HG02981 (cell line): ENCODE measurements around the gene RFX7.

ENCODE experiments used
- ATAC-seq: cut with Tn5 transposase; IDR thresholded peaks from one replicate; pipeline ENCODE4 v1.9.1; 2021; ENCODE audit warnings: mild to moderate bottlenecking, moderate library complexity; ENCODE audit not compliant: unreplicated experiment

Gene RFX7

DNA sequence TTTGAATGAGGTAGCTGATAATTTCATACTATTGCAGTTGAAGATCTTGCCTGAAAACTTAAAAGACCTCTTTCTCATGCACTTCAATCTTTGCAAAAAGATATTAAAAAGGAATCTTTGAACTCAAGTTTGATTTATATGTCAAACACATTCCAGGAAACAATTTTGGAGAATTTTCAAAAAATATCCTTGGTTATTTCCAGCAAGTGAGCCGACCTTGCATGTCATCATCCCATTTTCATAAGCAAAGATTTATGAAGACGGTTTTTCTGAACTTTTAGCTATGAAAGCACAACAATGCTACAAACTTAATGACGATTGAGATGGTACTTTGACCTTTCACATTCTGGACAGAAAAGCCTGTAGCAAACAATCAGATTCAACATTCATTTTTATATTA lies 95.6 kb downstream of the RFX7 start:
- ATAC-seq: no peak

DNA sequence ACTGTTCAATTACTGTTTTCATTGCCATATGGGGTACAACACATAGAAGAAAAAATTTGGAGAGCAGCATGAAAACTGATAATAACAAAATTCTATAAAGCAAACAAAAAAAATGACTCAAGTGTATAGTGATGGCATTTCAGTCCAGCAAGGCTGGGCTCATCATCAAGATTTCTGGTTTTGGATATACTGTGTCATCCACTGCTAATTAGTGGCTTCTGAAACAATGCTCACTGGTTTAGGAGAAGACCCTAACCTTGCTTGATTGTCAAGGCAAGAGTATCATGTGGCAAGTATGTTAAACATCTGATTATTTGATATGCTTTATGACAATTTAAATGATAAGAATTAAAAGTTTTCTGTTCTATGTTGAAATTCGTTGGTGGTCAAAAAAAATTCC lies 96.9 kb downstream of the RFX7 start:
- ATAC-seq: no peak

DNA sequence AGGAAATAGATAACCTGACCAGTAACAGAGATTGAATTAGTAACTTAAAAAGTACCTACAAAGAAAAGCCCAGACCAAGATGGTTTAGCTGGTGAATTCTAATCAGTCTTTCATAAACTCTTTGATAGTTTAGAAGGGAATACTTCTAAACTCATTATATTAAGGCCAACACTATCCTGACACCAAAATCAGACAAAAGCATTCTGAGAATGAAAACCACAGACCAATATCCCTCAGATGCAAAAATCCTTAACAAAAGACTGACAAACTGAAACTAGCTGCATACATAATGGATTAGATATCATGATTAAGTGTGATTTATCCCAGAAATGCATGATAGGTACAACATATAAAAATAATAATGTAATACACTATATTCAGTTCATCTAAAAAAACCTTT lies 115.6 kb downstream of the RFX7 start:
- no peak for ATAC-seq

DNA sequence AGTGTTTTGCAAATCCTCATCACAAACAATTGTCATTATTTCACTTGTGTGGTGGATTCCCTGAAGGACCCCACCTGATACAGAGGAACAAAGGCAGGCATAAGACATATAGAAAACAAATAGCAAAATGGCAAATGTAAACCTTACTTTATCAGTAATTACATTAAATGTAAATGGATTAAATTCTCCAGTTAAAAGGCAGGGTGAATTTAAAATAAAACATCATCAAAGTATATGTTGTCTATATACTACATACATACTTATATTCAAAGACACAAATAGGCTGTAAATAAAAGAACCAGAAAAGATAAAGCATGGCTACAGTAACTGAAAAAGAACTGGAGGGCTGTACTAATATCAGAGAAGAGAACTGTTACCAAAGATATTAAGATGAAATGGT lies 117.3 kb downstream of the RFX7 start:
- ATAC-seq: no peak

DNA sequence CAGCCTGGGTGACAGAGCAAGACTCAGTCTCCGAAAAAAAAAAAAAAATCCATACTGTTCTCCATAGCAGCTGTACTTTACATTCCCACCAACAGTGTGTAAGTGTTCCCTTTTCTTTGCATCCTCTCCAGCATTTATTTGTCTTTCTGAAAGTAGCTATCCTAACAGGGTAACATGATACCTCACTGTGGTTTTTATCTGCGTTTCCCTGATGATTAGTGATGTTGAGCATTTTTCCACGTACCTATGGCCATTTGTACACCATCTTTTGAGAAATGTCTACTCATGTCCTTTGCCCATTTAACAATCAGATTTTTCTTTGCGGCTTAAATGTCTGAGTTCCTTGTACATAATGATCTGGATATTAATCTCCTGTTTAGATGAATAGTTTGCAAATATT lies 119.3 kb downstream of the RFX7 start:
- no peak for ATAC-seq

DNA sequence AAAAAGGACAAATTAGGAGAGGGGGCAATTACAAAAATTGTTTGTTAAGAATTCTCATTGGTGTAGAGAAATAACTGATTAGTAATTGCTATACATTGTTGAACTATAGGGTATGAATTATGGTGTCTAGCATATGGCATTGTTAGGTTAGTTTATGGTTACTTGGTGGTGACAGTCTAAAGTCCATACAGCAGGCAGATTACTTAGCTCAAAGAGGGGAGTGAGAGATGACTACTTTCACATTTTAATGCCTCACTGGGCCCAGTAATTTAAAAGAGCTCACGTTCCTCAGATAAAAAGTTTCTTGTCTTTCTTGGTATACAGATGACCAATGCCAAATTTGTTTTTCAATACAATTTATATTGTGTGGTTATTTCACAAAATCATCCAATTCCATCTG lies 137.8 kb downstream of the RFX7 start:
- no peak for ATAC-seq

DNA sequence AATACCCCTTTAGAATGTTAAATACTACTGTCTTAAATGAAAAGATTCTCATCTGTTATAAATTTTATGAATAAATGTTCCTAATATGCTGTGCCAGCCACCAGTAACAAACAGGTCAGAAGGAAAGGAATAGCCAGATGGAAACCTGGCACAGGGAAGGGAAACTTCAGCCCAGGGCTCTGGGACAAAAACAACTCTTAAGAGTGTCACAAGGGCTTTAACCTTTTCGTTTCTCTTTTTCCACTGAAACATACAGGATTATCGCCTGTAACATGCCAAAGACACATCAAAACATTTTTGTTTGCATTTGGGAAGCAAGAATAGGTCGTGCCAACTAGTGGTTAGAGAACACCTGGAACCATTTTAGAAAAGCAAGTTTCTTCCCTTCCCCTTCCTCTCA lies 141.2 kb downstream of the RFX7 start:
- ATAC-seq: no peak

DNA sequence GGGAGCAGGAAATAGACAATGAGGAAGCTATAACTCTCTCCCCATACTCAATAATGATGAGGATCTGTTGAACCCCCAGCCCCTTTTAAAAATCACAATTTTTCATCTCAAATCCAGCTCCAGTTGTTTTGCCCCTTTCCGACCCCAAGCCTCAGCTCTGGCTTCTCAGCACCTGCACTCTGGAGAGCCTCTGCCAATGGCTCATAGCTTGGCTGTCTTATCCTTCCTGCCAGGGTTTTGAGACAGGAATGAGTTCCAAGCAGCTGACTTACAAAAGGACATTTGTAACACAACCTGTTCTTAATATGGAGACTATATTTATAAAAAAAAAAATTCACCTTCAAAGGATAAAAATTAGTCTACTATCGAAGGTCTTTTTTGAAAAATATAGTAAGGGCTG lies 144.4 kb downstream of the RFX7 start:
- no peak for ATAC-seq

DNA sequence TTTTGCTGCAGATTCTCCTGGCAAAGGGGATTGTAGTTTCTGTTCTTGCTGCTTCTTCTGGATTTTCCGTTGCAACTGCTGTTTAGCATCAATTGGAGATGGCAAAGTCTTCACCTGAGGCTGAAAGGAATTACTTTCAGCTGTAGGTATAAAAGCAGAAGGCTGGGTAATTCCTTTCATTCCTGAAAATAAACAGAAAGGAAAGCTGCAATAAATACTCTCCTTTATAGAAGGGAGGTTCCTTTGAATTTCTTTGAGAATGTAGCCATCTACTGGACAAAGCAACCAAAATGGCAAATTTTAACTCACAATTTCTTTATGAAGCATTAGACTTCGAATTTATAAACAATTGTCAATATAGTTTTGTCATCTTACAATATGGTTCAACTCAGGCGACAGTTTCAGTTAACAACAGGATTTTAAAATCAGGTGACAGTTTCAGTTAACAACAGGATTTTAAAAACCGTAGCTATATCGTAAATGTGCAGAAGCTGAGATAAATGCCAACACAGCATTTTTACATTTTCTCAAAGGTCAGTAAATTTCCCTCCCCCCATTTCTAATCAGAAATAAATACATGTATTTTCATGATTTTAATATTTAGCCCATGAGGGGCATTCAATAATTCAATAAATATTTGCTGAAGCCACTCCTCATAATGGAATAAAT lies 145.3 kb downstream of the RFX7 start:
- ATAC-seq: no peak

DNA sequence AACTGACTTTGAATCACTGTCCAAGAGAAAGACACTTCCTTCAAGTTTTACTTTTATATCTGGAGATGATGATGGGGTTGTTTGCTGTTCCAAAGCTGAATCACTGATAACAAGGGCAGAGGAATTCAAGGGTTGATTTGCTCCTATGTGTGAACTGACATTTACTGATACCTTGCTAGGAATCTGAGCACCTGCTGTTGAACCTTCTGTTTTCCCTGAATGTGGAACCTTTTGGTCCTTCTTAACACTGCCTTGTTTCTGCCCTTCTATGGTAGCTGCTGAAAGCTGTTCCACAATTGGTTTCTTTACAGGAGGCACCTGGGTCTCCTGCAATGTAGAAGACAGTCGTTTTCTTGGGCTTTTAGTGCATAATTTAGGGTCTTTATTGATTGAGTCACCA lies 148.3 kb downstream of the RFX7 start:
- ATAC-seq: no peak

DNA sequence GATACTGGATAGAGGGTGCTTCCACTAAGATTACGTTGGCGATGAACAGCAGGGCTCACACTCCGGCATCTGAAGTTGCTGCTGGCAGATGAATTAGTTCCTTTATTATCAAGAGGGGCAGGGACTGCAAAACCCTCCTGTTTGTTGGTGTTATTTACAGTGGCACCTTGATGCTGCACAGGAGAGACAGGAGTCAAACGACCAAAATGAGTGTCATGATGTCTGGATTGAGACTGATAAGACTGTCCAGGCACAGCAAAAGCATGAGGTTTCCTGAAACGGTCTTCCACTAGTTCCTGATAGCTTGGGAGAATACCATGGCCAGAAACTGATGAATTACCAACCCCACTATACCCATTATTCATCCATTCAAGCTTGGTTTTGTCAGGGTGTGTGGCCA lies 149.5 kb downstream of the RFX7 start:
- ATAC-seq: no peak

DNA sequence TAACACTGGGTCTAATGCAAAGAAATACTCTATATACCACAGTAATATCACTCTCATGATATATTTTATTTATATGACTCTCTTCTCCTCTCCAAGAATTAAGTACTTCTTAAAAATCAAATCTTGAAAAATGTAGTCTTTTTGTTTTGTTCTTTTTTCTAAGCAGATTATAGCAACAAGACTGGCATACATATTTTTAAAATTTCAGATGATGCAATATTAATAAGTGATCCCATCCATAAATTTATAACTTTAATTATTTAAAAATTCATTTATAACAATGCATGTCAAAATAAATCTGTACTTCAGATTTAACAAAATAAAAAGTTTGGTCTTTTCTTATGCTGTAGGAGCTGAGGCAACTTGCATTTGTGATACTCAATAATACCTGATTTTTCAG lies 155.3 kb downstream of the RFX7 start:
- no peak for ATAC-seq

DNA sequence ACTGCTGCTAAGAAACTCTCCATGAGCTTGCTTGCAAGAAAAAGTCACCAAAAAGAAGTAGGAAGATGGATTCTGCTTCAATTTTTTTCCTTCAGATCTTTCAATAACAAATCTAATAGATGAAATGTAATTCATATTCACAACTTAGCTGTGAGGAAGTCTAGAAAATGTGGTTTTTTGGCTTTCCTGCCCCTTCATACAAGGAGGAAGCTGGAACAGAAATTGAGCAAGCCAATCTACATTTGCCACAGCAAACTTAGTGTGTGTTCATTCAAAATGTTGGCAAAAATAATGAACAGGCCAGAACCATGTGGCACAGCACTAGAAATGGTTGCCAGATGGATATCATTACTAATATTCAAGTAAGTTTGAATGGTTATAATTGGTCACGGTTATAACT lies 157.1 kb downstream of the RFX7 start:
- no peak for ATAC-seq

DNA sequence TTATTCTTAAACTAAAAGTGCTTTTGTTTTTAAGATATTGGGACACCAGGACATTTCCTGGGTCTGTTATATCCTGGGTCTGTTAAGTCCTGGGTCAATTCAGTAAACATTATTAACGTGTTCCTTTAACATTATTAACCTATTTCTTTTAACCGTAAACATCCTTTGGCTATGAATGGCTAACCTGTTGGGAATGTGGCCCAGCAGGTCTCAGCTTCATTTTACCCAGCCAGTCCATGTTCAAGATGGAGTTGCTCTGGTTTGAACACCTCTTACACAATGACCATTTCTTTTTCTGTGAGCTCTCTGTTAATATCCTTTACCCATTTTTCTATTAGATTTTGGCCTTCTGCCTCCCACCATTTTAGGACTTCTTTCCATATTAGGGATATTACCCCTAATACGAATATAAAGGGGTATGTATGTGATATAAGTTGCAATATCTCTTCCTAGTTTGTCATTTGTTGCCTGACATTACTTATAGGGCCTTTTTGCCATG lies 161.4 kb downstream of the RFX7 start:
- ATAC-seq: no peak

DNA sequence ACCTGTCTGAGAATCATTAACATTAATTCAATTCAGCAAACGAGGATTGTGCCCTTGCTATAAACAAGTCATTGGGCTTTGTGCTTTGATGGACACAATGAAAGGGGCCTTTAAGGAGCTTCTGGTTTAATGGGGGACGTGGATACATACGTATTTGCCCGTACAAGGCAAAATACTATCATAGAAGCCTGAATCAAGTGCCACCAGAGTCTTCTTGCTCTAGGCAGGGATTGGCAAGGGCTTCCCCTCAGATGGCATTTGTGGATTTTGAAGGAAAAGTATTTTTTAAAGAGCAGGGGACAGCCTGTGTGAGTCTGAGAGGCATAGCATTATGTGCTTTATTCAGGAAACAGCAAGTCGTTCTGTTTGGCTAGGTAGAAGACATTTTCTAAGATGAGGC lies 166.6 kb downstream of the RFX7 start:
- no peak for ATAC-seq

DNA sequence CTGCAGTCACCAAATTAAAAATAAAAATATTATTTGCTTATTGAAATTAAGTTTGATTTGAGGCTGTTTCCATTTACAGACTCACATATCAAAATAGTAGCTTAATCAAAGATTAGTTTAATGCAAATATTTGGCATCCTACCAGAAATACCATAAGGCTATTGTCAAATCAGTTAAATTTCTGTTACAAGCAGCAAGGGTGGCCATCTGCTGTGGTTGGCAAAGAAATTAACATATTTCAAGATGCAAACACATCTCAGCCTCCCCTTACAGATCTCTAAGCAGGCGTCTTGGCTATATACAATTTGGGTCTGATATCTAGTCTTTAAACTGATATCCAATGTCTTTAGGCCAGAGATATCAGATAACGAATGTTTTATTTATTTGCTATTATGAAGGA lies 167.0 kb downstream of the RFX7 start:
- ATAC-seq: no peak

DNA sequence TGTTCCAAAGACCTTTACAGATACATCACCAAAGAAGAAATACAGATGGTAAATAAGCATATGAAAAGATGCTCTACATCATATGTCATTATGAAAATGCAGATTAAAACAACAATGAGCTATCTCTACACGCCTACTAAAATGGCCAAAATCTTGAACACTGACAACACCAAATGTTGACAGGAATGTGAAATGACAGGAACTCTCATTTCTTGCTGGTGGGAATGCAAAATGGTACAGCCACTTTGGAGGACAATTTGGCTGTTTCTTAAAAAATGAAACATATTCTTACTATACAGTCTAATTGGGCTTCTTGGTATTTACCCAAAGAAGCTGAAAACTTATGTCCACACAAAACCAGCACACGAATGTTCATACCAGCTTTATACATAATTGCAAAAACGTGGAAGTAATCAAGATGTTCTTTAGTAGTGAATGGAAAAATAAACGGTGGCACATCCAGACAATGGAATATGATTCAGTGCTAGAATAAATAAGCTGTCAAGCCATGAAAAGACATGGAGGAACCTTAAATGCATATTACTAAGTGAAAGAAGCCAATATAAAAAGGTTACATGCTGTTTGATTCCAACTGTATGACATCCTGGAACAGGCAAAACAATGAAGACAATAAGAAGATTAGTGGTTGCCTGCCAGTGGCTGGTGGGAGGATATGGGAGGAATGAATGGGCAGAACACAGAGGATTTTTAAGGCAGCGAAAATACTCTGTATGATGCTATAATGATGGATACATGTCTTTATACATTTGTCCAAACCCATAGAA lies 169.0 kb downstream of the RFX7 start:
- ATAC-seq: no peak

DNA sequence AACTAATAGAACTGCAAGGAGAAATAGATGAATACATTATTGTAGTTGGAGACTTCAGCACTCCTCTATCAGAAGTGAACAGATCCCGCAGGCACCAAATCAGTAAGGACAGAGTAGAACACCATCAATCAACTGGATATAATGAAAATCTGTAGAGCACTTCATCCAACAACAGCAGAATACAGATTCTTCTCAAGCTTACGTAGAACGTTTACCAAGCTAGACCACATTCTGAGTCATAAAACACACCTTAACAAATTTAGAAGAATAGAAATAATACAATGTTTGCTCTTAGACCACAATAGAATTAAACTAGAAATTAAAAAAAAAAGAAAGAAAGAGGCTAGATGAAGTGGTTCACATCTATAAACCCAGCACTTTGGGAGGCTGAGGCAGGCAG lies 179.5 kb downstream of the RFX7 start:
- no peak for ATAC-seq

DNA sequence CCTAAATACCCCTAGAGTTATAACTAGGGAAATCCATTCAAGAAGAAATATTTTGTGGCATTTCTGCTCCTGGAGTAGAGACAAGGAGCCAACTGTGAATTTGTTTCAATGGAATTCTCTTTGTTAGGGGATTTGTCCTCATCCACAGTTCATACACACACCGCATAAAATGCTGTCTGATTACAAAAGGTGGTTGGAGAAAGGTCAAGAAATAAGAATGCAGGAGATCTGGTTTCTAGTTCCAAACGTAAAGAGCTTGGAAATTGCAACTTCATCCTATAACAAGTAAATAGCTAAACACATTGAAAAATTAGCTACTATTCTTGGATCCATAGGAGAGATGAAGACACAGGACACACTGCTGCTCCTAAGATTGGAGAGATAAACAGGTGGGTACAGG lies 184.0 kb downstream of the RFX7 start:
- no peak for ATAC-seq

DNA sequence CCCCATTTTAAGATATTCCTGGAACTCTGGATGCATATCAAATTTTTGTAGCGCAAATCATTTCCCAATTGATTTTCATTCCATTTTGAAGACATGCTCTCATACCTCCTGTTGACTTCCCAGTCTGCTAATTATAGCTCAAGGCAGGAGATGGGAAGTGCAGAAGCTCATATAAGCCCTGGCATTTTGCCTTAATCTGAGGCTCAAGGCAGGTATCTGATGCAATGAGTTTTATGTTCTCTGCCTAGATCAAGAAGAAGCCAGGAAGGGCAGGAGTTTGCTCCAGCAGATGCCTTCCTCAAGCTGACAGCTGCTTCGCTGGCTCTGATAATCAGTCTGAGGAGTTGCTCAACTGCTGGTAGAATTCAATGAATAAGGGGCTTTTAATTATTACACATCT lies 184.7 kb downstream of the RFX7 start:
- ATAC-seq: no peak

DNA sequence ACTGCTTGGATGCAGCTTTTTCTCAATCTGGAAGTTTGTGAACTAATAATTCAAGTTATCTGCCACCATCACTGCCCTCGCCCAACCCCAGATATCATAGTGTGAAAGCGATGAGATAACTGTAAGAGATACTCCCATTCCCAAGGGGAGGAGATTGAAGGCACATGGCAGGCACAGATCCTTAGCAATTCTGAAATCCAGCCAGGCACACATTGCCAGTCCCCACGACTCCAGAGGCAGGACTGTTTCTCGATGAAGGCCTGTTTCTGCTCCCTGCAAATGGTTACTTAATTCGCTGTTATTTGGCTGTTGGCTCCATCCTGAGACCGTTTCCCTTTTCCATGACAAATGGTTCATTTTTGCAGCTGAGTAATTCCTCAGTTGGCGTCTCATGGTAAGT lies 187.1 kb downstream of the RFX7 start:
- no peak for ATAC-seq

DNA sequence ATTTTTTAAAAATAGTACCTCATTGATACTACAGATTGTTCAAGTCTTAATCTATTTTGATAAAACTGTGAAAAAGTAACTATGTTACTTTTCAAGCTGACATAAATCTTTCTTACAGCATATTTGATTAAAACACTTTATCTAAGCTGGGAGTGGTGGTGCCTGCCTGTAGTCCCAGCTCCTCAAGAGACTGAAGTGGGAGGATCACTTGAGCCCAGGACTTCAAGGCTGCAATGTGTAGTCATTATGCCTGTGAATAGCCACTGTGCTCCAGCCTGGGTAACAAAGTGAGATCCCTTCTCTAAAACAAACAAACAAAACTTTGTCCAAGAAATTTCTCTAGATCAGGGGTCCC lies 190.7 kb downstream of the RFX7 start:
- peak; percentile 13 for ATAC-seq
